ENCODE measurements around the gene ALOX5.
"Not testable (repeated sequence)": the region's sequence is repeated elsewhere in the genome, so short reads cannot be mapped to it uniquely, and the experiment has no call there.

The ALOX5 gene

DNA sequence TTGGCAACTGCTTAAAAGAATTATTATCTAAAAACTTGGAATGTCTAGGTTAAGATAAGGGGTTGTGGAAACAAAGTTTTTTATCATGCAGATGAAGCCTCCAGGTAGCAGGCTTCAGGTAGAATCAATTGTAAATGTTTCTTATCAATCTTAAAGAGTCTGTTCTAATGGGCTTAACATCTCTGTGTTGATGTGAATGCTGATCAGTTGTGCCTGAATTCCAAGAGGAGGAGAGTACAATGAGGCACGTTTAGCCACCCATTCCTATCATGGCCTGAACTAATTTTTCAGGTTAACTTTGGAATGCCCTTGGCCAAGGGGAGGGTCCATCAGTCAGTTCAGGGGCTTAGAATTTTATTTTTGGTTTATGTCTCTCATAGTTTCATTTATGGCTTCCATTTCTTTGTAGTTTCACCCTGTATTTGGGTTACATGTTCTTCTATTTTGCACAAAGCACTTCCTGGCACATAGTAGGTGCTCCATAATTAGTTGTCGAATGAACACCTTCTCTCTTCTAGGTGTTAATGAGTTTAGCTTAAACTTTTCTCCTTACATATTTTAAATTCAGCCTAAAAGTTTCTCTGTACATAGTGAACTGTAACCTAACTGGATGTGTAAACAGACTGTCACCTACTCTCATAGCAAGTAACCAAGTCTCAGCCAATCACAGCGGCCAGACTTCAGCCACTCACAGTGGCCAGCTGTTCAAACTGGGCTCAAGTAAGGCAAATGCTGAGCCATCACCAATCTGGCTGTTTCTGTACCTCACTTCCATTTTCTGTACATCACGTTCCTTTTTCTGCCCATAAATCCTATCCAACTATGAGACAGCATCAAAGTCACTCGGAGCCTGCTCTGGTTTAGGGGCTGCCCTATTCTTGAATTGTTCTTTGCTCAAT is 34.7 kb downstream of the ALOX5 start:
- no peak for DNase-seq

DNA sequence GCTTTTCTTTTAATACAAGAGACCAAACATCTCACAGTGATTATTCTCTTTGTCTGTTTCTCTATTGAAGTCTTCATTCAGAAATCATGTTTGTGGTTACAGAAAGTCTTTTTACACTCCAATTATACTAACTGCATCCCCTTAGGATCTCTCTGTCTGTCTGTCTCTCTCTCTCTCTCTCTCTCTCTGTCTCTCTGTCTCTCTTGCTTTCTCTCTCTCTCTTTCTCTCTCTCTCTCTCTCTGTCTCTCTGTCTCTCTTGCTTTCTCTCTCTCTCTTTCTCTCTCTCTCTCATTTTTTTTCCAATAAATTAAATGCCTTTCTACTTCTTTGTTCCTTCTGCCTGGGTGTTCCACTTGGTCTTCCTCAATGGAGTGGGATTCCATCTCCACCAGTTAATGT is 35.3 kb downstream of the ALOX5 start:
- DNase-seq = not testable (repeated sequence)

DNA sequence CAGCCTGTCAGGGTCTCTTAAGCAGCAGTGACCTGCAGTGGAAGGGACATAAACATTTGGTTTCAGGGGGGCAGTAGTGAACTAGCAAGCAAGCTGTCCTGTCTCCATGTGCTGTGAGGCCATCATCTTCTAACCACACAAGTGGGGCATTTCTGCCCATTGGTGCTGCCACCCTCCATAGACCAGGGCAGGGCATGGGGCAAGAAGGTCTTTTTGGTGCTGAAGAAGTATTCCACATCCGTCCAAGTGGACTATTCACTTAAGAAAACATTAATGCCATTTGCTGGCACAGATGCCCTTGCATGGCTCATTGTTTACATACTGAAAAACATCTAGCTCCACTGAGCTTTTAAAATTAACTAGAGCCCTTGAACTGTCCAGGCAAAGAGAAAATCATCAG is 35.8 kb downstream of the ALOX5 start:
- DNase-seq = no peak

DNA sequence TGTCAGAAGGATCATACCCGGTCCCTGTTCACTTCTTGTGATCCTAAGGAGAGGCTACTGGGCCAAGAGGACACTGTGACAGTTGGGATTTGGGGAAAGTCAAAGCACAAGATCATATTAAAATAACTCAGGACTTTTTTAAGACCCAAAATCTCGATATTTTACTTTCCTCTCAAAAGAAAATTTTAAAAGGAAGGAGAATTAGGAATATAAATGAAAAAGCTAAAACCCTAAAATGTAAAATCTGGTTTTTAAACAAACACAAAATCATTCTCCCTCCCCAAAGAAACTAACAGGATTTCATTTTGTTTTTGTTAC is 36.4 kb downstream of the ALOX5 start:
- no peak for DNase-seq

DNA sequence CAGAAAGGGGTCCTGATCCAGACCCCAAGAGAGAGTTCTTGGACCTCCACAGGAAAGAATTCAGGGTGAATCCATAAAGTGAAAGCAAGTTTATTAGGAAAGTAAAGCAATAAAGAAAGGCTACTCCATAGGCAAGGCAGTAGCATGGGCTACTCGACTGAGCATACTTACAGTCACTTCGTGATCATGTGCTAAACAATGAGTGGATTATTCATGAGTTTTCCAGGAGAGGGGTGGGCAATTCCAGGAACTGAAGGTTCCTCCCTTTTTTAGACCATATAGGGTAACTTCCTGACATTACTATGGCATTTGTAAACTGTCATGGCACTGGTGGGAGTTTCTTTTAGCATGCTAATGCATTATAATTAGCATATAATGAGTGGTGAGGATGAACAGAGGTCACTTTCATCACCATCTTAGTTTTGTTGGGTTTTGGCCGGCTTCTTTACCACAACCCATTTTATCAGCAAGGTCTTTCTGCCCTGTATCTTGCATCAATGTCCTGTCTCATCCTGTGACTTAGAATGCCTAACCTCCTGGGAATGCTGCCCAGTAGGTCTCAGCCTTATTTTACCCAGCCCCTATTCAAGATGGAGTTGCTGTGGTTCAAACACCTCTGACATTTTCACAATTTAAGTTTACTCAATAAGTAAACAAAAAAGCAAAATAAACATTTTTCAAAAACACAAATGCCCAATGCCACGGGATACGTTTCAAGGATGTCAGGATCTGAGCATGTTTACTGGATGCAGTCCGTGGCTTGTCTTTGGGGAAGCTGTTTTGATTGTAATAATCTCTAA is 37.0 kb downstream of the ALOX5 start:
- no peak for DNase-seq

DNA sequence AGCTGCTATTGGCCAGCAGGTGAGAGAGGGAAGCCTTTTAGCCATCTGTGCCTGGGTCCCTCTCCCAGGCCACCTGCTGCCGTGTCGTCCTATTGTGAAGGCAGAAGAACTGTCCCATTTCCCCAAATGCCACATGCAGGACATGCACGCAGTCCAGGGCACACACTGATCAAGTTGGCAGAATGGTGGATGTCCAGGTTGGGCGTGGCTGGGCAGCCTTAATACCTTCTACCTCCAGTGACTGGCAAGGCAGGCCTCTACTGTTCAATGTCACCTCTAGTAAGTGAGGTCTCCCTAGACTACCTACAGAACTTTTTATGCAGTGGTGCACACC is 37.6 kb downstream of the ALOX5 start:
- DNase-seq = no peak

DNA sequence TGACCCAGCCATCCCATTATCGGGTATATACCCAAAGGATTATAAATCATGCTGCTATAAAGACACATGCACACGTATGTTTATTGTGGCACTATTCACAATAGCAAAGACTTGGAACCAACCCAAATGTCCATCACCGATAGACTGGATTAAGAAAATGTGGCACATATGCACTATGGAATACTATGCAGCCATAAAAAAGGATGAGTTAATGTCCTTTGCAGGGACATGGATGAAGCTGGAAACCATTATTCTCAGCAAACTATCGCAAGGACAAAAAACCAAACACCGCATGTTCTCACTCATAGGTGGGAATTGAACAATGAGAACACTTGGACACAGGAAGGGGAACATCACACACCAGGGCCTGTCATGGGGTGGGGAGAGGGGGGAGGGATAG is 41.0 kb downstream of the ALOX5 start:
- DNase-seq = not testable (repeated sequence)

DNA sequence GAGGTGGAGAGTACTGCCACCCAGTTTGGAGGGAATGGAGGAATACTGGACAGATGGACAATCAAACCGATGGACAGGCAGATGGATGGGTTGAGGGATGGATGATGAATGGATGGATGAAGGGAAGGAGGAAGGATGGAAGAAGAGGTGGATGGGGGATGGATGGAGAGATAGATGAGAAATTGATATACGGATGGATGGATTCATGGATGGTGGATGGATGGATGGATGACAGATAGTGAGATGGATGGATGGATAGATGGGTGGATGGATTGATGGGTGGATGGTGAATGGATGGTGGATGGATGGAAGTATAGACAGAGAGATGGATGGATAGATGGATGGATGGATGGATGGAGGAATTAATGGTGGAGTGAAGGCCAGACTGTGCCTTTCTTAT is 42.6 kb downstream of the ALOX5 start:
- DNase-seq = no peak

DNA sequence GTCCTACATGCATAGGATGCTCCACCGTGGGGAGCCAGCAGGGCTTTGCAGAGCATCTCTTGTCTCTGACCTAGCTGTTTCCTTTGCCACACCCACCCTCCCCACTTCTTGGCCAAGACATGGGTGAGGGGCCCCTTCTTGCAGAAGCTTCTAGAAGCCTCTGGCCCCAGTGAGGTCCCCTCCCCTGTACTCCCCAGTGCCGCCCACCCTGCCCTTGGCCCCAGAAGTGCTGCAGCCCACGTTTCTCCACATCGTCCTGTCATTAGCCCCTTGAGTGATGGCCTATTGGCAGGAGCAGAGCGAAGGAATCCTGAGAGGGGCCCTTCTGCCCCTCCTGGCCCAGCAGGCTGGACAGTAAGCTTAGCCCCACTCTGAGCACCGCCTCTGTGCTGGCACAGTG is 43.7 kb downstream of the ALOX5 start:
- DNase-seq = no peak

DNA sequence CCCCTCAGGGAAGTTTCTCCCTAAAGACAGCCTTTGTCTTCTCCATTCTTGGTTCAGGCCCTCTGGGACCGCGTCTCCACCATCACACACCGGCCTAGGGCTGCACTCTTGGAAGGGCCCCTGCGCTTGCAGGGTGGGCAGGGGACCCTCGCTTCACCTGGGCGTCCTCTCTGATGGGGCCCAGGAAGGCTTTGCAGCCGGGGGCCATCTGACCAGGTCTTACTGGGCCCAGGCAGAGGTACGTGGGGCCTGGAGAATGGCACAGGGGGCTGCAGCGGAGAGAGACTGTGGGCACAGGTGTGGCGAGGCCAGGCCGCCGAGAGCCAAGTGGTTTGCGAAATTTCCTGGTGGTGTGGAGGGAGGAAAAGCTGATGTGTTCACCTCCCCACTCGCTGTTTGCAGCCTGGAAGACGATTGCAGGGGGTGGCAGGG is 44.4 kb downstream of the ALOX5 start:
- no peak for DNase-seq

DNA sequence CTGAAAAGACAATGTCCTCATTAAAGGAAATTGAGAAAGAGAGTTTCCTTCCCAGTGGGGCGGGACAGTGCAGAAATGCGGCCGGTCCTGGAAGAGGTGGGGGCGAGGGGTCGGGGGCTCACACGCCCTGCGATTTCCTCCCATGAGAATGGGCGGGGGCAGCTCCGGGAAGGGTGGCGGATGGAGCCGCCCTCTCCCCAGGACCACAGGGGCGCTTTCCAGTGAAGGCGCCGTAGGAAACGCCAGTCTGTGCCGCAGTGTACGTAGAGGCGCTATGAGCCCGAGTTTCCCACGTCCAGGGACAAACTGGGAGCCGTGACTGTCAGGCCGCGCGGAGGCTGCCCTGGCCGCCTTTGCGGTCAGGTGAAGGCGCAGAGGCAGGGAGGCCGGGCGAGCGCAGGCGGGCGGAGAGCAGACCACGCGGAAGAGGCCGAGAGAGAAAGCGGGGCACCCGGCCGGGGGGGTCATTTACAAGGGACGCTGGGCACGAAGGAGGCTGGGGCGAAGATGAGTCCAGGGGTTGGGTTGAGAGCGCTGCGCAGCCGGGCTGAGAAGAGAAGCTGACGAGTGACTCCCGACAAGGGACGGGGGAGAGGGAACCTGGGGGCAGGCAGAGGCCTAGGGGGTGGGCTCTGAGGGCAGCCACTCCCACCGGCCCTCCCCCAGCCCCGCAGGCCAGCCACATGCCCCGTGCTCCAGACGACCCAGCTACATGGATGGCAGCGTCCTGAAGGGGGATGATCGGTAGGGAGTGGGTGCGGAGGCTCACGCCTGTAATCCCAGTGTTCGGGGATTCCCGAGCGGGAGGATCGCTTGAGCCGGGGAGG is 45.0 kb downstream of the ALOX5 start:
- DNase-seq = no peak

DNA sequence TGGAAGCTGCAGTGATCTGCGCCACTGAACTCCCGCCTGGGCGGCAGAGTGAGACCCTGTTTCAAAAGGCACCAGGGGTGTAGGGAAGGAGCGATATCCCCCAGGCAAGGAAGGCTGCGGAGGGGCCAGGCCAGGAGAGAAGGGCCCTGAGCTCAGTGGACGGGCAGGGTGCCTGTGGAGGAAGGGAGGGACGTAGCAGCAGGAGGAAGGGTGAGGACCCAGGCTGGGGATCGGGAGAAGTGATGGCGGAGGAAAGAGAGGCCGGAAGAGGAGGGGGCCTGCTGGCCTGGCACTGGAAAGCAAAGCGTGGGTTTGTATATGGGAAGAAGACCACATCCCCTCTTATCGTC is 45.6 kb downstream of the ALOX5 start:
- no peak for DNase-seq

DNA sequence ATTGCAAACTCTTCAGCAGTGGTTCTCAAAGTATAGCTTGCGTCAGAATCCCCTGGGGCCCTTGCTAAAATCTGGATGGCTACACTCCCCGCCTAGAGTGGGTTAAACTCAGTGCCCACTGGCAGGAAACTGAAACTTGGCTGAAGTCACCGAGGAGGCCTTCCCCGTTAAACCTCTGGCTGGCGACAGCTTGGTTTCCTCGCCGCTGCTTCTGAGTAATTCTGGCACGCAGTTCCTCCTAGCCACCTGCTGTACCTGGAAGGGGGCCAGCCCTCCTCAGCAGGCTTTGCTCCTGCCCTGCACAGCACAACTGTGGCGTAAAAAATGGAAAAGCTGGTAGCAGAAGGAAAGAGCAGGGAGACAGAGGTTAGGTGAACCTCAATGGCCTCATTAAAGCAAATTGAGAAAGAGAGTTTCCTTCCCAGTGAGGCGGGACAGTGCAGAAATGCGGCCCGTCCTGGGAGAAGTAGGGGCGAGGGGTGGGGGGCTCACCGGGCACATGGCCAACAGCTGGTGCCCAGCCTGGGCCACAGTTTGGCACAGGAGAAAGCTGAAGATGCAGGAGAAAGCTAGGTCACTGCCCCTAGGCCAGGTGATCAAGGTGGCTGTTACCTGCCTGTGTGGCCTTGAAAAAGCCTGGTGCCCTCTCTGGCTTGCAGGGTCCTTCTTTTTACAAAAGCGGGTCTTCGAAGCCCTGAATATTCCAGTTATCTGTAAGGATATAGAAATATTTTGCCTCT is 46.6 kb downstream of the ALOX5 start:
- no peak for DNase-seq

DNA sequence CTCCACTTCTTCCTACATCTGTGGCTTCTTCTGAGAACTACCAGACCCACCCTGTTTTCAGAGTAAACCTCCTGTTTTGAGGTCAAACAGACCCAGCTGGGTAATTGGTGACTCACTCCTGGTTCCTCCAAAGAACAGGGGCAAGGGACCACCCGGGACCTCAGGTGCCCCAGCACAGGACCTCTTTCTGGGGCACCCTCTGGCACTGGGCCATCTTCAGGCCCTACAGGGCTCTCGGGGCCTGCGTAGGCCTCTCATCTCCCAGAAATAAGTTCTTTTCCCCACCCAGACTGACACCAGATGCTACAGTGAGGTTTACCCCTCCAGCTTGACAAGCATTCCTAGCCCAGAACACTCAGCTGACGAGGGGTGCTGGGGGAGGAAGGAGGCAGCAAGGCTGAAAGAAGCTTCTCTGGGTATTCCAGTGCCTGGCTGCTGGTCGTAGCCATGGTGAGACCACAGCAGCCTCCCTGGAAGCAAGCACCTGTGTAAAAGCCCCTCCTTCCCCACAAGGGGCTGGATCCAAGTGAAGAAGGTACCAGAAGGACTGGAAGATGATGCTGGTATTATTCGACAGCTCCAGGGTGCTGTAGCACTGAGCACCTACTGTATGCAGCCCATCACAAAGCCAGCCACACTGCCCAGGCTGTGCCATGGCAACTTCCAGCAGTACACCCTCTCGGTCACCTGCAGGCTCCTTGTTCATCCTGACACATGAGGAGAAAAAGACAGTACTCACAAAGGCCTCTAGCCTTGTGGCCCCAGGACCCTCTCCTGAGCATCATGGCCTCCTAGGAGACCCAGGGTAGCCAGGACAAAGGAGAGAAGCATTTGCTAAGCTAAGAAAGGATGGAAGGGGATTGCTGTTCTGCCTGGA is 47.4 kb downstream of the ALOX5 start:
- DNase-seq = no peak

DNA sequence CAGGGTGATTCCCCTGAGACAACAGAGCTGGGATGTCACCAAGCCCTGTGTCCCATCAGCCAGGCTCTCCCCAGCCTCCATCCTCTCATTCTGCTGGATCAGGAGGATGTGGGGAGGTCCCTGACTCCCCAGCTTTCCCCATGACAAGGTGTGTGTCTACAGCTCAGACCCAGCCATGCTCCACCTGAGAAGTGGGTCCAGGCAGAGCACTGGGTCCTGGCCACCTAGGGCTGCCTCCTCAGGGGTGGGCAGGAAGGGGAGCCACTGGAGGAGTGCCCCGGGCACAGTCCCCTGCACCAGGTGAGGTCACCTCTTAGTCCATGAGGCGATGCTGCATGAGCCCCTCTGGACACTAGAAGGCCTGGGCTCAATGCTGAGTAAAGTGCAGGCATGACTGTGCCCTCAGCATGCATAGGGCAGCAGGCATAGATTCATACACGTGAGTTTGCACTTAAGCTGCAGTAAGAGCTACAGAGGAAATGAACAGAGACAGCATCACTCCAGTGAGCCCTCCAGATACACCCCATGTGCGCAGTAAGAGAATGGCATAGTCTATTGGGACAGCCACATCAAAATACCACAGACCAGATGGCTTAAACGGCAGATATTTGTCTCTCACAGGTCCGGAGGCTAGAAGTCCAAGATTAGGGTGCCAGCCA is 48.3 kb downstream of the ALOX5 start:
- DNase-seq = no peak

DNA sequence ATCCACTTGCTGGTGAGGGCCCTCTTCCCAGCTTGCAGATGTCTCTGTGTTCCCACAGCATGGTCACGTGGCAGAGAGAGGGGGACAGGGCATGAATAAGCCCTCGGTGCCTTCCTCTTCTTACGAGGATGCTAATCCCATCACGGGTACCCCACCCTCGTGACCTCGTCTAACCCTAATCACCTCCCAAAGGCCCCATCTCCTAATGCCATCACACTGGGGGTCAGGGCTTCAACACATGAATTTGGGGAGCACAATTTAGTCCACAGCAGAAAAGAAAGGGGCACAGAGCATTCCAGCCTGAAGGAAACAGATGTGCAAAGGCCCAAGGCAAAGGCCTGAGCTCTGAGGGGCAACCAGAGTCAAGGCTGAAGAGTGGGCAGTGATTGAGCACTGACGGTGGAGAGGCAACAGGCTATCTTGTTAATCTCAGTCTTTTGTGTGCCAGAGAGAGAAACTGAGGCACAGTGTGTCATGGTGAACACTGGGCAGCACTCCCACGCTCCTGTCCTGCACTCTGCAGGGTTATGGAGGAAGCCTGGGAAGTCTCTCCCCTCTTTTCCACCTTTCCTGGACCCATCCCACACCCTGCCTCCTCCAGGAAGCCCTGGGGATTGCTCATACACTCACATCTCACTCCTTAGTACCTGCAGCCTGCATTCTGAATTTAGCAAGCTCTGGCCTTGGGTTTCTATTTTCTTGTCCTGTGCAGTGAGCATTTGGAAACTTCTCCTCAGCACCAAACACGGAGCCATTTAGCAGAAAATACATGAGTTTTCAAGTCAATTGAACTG is 49.0 kb downstream of the ALOX5 start:
- no peak for DNase-seq

DNA sequence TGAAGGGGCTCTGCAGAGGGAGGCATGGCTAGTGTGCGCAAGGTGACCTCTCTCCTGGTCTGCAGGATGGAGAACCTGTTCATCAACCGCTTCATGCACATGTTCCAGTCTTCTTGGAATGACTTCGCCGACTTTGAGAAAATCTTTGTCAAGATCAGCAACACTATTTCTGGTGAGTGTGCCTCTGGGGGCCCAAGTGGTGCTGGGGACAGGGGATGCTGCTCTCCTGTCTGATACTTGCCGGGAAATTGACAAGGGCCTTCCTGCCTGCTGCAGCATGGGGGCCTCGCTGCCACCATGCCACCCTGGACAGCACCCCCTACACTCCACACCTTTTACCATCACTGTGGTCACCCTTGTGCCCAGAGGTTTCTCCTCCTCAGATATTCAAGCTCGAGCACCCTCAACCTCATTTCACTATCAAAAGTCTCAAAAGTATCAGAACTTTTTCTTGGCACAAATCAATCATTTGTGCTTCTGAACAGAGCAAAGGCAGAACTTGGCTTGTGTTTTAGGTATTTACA is 50.0 kb downstream of the ALOX5 start:
- no peak for DNase-seq

DNA sequence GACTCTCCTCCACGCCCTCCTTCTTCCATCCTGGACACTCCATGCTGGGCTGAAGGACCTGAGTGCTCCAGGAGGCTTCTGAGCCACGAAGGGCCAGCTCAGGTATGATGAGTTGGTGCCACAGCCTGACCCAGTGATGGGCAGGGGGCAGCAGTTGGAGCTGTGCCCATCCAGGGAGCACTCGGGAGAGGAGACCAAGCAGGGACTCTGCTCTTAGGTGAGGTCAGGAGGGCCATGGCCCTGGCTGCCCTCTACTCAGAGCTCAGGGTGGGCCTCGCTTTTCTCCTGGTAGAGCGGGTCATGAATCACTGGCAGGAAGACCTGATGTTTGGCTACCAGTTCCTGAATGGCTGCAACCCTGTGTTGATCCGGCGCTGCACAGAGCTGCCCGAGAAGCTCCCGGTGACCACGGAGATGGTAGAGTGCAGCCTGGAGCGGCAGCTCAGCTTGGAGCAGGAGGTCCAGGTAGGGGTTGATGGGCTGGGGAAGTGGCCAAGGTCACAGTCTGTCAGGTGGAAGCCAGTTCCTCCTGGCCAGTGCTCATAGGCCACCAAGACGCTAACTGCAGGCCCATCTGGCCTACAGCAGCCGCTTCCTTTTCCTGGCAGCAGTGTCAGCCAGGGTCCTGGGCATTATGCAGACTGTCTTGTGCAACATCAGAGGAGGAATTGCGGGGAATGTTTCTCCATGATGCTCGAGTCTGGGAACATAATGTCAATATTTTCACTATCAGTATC is 50.8 kb downstream of the ALOX5 start:
- no peak for DNase-seq

All from activated CD4-positive, CD25-positive, alpha-beta regulatory T cell (primary cell).